ENCODE measurements around the gene C22orf23.

The C22orf23 gene

GRCh38 chr22:37940698-37941376, 12.6 kb downstream of the C22orf23 start:
- CTCF ChIA-PET = no interaction called here
- no peak for DNase-seq (ENCODE audit: extremely low spot score)
- TF ChIP-seq L3MBTL2 (conservative IDR thresholded peaks at IDR 0.05) (no peak), ELF4 (IDR thresholded peaks at IDR 0.05) (no peak), FOXK2 (IDR thresholded peaks at IDR 0.05) (no peak), CTBP1 (IDR thresholded peaks at IDR 0.05; ENCODE audit: borderline replicate concordance) (no peak), FOXM1 (IDR thresholded peaks at IDR 0.05; ENCODE audit: borderline replicate concordance) (no peak), HDGF (IDR thresholded peaks at IDR 0.05; ENCODE audit: borderline replicate concordance) (no peak), LEF1 (IDR thresholded peaks at IDR 0.05; ENCODE audit: borderline replicate concordance) (no peak)
- POLR2A ChIA-PET = no interaction called here

GRCh38 chr22:37933711-37934376, 19.6 kb downstream of the C22orf23 start:
- ChIA-PET POLR2A (interaction anchor here (5.0 kb wide), 1 partner anchor 28 kb away, joined by 31 read pairs; the partner anchor contains the start of gene MICALL1), CTCF (interaction anchor here (0.5 to 1.0 kb wide), 7 partner anchors 9 to 47 kb away, joined by 3 to 6 read pairs (median 3); partner anchors contain the start of genes C22orf23 and POLR2F)
- DNase-seq (ENCODE audit: extremely low spot score) = peak; percentile 98
- TF ChIP-seq HDGF (IDR thresholded peaks at IDR 0.05; ENCODE audit: borderline replicate concordance) (0 out of 2 replicates have a peak, but pooled peaks have one; percentile 43), CTBP1 (IDR thresholded peaks at IDR 0.05; ENCODE audit: borderline replicate concordance) (no peak)

DNA sequence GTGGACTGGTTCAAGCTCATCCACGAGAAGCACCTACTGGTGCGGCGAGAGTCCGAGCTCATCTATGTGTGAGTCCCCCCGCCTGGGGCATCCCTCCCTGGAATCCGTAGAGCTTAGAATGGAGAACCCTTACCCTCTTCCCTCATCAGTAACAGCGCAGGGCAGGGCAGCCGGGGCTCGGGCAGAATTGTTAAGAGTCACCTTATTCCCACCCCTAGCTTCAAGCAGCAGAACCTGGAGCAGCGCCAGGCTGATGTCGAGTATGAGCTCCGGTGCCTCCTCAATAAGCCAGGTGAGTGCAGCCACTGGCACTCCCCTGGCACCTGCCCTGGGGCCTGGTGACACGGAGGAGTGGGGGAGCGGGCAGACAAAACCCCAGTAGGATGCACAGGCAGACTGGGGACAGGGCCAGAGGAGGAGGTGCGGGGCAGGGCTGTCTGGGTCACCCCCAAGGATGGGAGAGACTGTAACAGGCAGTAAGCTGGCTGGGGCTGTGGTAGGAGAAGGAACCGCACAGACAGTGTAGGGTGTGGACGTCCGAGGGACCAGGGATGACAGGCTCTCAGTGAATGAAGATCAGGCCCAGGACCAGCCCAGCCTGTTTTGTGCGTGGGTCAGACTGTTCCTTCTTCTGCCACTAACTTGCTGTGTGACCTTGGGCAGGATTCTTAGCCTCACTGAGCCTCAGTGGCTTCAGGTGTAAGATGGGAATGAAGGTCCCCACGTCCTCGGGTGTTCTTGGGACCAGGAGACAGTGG, 20.4 kb downstream of the C22orf23 start:
- ChIA-PET CTCF (interaction anchor here (0.5 to 1.4 kb wide), 4 partner anchors 10 to 140 kb away, joined by 3 to 4 read pairs (median 3); partner anchors contain the start of gene MICALL1), POLR2A (interaction anchor here (1.5 to 5.0 kb wide), 2 partner anchors 20 to 27 kb away, joined by 7 to 31 read pairs; partner anchors contain the start of genes C22orf23, MICALL1 and POLR2F)
- no peak for DNase-seq (ENCODE audit: extremely low spot score)
- TF ChIP-seq ZNF384 (IDR thresholded peaks at IDR 0.05) (no peak), NFRKB (IDR thresholded peaks at IDR 0.05) (no peak), FOXK2 (IDR thresholded peaks at IDR 0.05) (no peak), L3MBTL2 (conservative IDR thresholded peaks at IDR 0.05) (no peak)

- no peak for DNase-seq (ENCODE audit: extremely low spot score)
- CTCF ChIA-PET = interaction anchor here (0.8 to 1.4 kb wide), 3 partner anchors 27 to 115 kb away, joined by 3 to 4 read pairs (median 3); partner anchors contain the start of gene MICALL1
- POLR2A ChIA-PET = interaction anchor here (1.5 to 5.0 kb wide), 2 partner anchors 21 to 26 kb away, joined by 7 to 31 read pairs; partner anchors contain the start of genes C22orf23, MICALL1 and POLR2F
- TF ChIP-seq LEF1 (IDR thresholded peaks at IDR 0.05; ENCODE audit: borderline replicate concordance) = no peak
- no peak for TF ChIP-seq ELF4 (IDR thresholded peaks at IDR 0.05)
- TF ChIP-seq NFRKB (IDR thresholded peaks at IDR 0.05) = no peak
- TF ChIP-seq L3MBTL2 (conservative IDR thresholded peaks at IDR 0.05) = no peak
- no peak for TF ChIP-seq FOXK2 (IDR thresholded peaks at IDR 0.05)
- TF ChIP-seq CTBP1 (IDR thresholded peaks at IDR 0.05; ENCODE audit: borderline replicate concordance) = no peak
- TF ChIP-seq SUZ12 (IDR thresholded peaks at IDR 0.05) = no peak
- TF ChIP-seq FOXA1 (IDR thresholded peaks at IDR 0.05) = no peak
- TF ChIP-seq SP1 (IDR thresholded peaks at IDR 0.05) = no peak
- no peak for TF ChIP-seq ARNT (IDR thresholded peaks at IDR 0.05)
- TF ChIP-seq PKNOX1 (IDR thresholded peaks at IDR 0.05) = no peak
- no peak for TF ChIP-seq HDGF (IDR thresholded peaks at IDR 0.05; ENCODE audit: borderline replicate concordance)
- TF ChIP-seq FOXM1 (IDR thresholded peaks at IDR 0.05; ENCODE audit: borderline replicate concordance) = no peak
- no peak for TF ChIP-seq TARDBP (IDR thresholded peaks at IDR 0.05)
Observed at GRCh38 chr22:37932401-37932800, 21.0 kb downstream of the C22orf23 start.

GRCh38 chr22:37931893-37932389, 21.5 kb downstream of the C22orf23 start:
- no peak for DNase-seq (ENCODE audit: extremely low spot score)
- ChIA-PET POLR2A (interaction anchor here (1.5 to 5.0 kb wide), 2 partner anchors 21 to 26 kb away, joined by 7 to 31 read pairs; partner anchors contain the start of genes C22orf23, MICALL1 and POLR2F), CTCF (interaction anchor here (0.6 to 1.4 kb wide), 4 partner anchors 26 to 115 kb away, joined by 3 to 4 read pairs (median 4); partner anchors contain the start of gene MICALL1)
- TF ChIP-seq ELF4 (IDR thresholded peaks at IDR 0.05) (no peak), PKNOX1 (IDR thresholded peaks at IDR 0.05) (no peak), SP1 (IDR thresholded peaks at IDR 0.05) (no peak), FOXA1 (IDR thresholded peaks at IDR 0.05) (no peak), FOXM1 (IDR thresholded peaks at IDR 0.05; ENCODE audit: borderline replicate concordance) (no peak)

DNA sequence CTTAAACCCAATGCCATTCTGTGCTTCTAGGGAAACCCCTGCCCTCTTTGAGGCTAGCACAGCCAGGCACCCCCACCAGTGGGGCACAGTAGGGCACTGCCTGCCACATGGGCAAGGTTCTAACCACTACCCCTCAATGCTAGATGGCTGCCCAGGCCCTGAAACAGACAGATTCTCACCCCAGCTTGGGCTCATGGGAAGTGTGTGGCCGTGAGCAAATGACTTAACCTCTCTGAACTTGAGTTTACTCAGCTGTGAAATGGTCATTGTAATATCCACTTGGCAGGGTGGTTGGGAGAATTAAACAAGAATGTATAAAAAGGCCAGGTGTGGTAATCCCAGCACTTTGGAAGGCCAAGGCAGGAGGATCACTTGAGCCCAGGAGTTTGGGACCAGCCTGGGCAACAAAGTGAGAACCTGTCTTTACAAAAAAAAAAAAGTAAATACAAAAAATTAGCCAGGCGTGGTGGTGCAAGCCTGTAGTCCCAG, 22.4 kb downstream of the C22orf23 start:
- ChIA-PET POLR2A (interaction anchor here (5.0 kb wide), 1 partner anchor 25 kb away, joined by 31 read pairs; the partner anchor contains the start of gene MICALL1), CTCF (interaction anchor here (0.6 kb wide), 1 partner anchor 33 kb away, joined by 4 read pairs; no protein-coding TSS in a partner anchor)
- TF ChIP-seq FOXA1 (IDR thresholded peaks at IDR 0.05) (no peak), ZNF384 (IDR thresholded peaks at IDR 0.05) (no peak), LEF1 (IDR thresholded peaks at IDR 0.05; ENCODE audit: borderline replicate concordance) (no peak), BHLHE40 (IDR thresholded peaks at IDR 0.05; ENCODE audit: borderline replicate concordance) (no peak), FOXK2 (IDR thresholded peaks at IDR 0.05) (no peak), ELF4 (IDR thresholded peaks at IDR 0.05) (no peak), CTBP1 (IDR thresholded peaks at IDR 0.05; ENCODE audit: borderline replicate concordance) (no peak), SP1 (IDR thresholded peaks at IDR 0.05) (no peak), L3MBTL2 (conservative IDR thresholded peaks at IDR 0.05) (no peak), TARDBP (IDR thresholded peaks at IDR 0.05) (no peak), HDGF (IDR thresholded peaks at IDR 0.05; ENCODE audit: borderline replicate concordance) (no peak), PKNOX1 (IDR thresholded peaks at IDR 0.05) (no peak), ARNT (IDR thresholded peaks at IDR 0.05) (no peak), NFRKB (IDR thresholded peaks at IDR 0.05) (no peak), FOXM1 (IDR thresholded peaks at IDR 0.05; ENCODE audit: borderline replicate concordance) (no peak), SUZ12 (IDR thresholded peaks at IDR 0.05) (no peak)
- DNase-seq (ENCODE audit: extremely low spot score) = no peak

Data from HEK293T (cell line).